Measurements from ENCODE around the gene DYNLT5. TPM values are rescaled to one million over a fixed set of nuclear protein-coding genes. Genes with fewer than 3 reads are reported as not detected.

The DYNLT5 gene
- total RNA-seq, 1 experiment from 2014 or later, result 1.3 TPM

- ChIA-PET CTCF (no interaction called here), POLR2A (no interaction called here)
- Mint-ChIP-seq H3K36me3 (no peaks in the 10 kb centered on the region), H3K4me1 (no peaks in the 10 kb centered on the region), H3K4me3 (no peak overlapping the region), H3K27ac (no peak overlapping the region), H3K9me3 (peaks cover 14% of the 10 kb centered on the region), H3K27me3 (ENCODE audit: low read depth) (no peaks in the 10 kb centered on the region)
- ATAC-seq (no peak), DNase-seq (ENCODE audit: low spot score) (no peak)
- TF ChIP-seq JAZF1 (CRISPR knock-in tag; IDR thresholded peaks at IDR 0.05), result no peak
- no peak for TF ChIP-seq GTF2I (CRISPR knock-in tag; conservative IDR thresholded peaks at IDR 0.05)
- no peak for TF ChIP-seq MLX (CRISPR knock-in tag; IDR thresholded peaks at IDR 0.05)
- no peak for TF ChIP-seq ZBTB21 (CRISPR knock-in tag; IDR thresholded peaks at IDR 0.05; ENCODE audit: borderline replicate concordance)
- TF ChIP-seq FOXJ3 (CRISPR knock-in tag; IDR thresholded peaks at IDR 0.05; ENCODE audit: borderline replicate concordance), result no peak
- no peak for TF ChIP-seq ZNF317 (CRISPR knock-in tag; IDR thresholded peaks at IDR 0.05; ENCODE audit: borderline replicate concordance, low read depth)
- TF ChIP-seq, protein P1, sequence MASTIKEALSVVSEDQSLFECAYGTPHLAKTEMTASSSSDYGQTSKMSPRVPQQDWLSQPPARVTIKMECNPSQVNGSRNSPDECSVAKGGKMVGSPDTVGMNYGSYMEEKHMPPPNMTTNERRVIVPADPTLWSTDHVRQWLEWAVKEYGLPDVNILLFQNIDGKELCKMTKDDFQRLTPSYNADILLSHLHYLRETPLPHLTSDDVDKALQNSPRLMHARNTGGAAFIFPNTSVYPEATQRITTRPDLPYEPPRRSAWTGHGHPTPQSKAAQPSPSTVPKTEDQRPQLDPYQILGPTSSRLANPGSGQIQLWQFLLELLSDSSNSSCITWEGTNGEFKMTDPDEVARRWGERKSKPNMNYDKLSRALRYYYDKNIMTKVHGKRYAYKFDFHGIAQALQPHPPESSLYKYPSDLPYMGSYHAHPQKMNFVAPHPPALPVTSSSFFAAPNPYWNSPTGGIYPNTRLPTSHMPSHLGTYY (CRISPR knock-in tag; IDR thresholded peaks at IDR 0.05), result no peak
- no peak for TF ChIP-seq ETV6 (CRISPR knock-in tag; IDR thresholded peaks at IDR 0.05)
- no peak for TF ChIP-seq ZNF121 (CRISPR knock-in tag; IDR thresholded peaks at IDR 0.05)
Observed at GRCh38 chr1:66760506-66760905, 8.2 kb downstream of the DYNLT5 start.

DNA sequence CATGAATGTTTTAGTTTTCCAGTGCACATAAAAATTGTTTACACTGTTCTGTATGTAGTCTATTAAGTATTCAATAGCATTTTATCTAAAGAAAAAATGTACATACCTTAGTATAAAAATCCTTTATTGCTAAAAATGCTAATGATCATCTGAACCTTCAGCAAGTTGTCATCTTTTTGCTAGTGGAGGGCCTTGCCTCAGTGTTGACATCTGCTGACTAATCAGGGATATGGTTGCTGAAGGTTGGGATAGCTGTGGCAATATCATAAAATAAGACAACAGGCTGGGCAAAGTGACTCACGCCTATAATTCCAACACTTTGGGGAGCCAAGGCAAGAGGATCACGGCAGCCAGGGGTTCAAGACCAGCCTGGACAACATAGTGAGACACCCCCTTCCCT is 9.0 kb downstream of the DYNLT5 start:
- TF ChIP-seq ZNF423 (CRISPR knock-in tag; IDR thresholded peaks at IDR 0.05) (no peak), AFF4 (CRISPR knock-in tag; IDR thresholded peaks at IDR 0.05; ENCODE audit: borderline replicate concordance) (no peak), SOX15 (CRISPR knock-in tag; IDR thresholded peaks at IDR 0.05) (no peak), ZMAT4 (CRISPR knock-in tag; IDR thresholded peaks at IDR 0.05) (no peak), ETV6 (CRISPR knock-in tag; IDR thresholded peaks at IDR 0.05) (no peak), SMAD3 (CRISPR knock-in tag; IDR thresholded peaks at IDR 0.05; ENCODE audit: borderline replicate concordance) (no peak), JUN (CRISPR knock-in tag; IDR thresholded peaks at IDR 0.05) (no peak), KAT7 (CRISPR knock-in tag; IDR thresholded peaks at IDR 0.05; ENCODE audit: borderline replicate concordance) (no peak), GRHL2 (CRISPR knock-in tag; IDR thresholded peaks at IDR 0.05; ENCODE audit: insufficient replicate concordance, severe bottlenecking) (no peak)
- TF ChIP-seq, protein P2, sequence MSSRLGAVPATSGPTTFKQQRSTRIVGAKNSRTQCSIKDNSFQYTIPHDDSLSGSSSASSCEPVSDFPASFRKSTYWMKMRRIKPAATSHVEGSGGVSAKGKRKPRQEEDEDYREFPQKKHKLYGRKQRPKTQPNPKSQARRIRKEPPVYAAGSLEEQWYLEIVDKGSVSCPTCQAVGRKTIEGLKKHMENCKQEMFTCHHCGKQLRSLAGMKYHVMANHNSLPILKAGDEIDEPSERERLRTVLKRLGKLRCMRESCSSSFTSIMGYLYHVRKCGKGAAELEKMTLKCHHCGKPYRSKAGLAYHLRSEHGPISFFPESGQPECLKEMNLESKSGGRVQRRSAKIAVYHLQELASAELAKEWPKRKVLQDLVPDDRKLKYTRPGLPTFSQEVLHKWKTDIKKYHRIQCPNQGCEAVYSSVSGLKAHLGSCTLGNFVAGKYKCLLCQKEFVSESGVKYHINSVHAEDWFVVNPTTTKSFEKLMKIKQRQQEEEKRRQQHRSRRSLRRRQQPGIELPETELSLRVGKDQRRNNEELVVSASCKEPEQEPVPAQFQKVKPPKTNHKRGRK (CRISPR knock-in tag; IDR thresholded peaks at IDR 0.05; ENCODE audit: borderline replicate concordance), result no peak
- TF ChIP-seq, protein P3, sequence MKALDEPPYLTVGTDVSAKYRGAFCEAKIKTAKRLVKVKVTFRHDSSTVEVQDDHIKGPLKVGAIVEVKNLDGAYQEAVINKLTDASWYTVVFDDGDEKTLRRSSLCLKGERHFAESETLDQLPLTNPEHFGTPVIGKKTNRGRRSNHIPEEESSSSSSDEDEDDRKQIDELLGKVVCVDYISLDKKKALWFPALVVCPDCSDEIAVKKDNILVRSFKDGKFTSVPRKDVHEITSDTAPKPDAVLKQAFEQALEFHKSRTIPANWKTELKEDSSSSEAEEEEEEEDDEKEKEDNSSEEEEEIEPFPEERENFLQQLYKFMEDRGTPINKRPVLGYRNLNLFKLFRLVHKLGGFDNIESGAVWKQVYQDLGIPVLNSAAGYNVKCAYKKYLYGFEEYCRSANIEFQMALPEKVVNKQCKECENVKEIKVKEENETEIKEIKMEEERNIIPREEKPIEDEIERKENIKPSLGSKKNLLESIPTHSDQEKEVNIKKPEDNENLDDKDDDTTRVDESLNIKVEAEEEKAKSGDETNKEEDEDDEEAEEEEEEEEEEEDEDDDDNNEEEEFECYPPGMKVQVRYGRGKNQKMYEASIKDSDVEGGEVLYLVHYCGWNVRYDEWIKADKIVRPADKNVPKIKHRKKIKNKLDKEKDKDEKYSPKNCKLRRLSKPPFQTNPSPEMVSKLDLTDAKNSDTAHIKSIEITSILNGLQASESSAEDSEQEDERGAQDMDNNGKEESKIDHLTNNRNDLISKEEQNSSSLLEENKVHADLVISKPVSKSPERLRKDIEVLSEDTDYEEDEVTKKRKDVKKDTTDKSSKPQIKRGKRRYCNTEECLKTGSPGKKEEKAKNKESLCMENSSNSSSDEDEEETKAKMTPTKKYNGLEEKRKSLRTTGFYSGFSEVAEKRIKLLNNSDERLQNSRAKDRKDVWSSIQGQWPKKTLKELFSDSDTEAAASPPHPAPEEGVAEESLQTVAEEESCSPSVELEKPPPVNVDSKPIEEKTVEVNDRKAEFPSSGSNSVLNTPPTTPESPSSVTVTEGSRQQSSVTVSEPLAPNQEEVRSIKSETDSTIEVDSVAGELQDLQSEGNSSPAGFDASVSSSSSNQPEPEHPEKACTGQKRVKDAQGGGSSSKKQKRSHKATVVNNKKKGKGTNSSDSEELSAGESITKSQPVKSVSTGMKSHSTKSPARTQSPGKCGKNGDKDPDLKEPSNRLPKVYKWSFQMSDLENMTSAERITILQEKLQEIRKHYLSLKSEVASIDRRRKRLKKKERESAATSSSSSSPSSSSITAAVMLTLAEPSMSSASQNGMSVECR (CRISPR knock-in tag; IDR thresholded peaks at IDR 0.05; ENCODE audit: borderline replicate concordance), result no peak
- TF ChIP-seq, protein P1 (CRISPR knock-in tag; IDR thresholded peaks at IDR 0.05), result no peak
- no peaks in the 10 kb centered on the region for H3K27me3 Mint-ChIP-seq (ENCODE audit: low read depth)
- DNase-seq (ENCODE audit: low spot score) (no peak), ATAC-seq (no peak)
- no peak overlapping the region for H3K27ac Mint-ChIP-seq
- H3K36me3 Mint-ChIP-seq, result no peaks in the 10 kb centered on the region
- ChIA-PET CTCF (no interaction called here), POLR2A (no interaction called here)
- peaks cover 14% of the 10 kb centered on the region for H3K9me3 Mint-ChIP-seq
- H3K4me1 Mint-ChIP-seq, result no peaks in the 10 kb centered on the region
- no peak overlapping the region for H3K4me3 Mint-ChIP-seq

All from WTC11 (cell line).